Stimulated activated CD8-positive, alpha-beta memory T cell treated with anti-CD3 and anti-CD28 coated beads, Interleukin-4, amount 100 ng/mL, for 48 hours (primary cell): ENCODE measurements around the gene GYS2.
"Not testable (repeated sequence)": the region's sequence is repeated elsewhere in the genome, so short reads cannot be mapped to it uniquely, and the experiment has no call there.

ENCODE experiments used
- DNase-seq: peaks from one replicate; pipeline ENCODE4 v3.0.0-alpha.2; 2020

Gene GYS2

DNA sequence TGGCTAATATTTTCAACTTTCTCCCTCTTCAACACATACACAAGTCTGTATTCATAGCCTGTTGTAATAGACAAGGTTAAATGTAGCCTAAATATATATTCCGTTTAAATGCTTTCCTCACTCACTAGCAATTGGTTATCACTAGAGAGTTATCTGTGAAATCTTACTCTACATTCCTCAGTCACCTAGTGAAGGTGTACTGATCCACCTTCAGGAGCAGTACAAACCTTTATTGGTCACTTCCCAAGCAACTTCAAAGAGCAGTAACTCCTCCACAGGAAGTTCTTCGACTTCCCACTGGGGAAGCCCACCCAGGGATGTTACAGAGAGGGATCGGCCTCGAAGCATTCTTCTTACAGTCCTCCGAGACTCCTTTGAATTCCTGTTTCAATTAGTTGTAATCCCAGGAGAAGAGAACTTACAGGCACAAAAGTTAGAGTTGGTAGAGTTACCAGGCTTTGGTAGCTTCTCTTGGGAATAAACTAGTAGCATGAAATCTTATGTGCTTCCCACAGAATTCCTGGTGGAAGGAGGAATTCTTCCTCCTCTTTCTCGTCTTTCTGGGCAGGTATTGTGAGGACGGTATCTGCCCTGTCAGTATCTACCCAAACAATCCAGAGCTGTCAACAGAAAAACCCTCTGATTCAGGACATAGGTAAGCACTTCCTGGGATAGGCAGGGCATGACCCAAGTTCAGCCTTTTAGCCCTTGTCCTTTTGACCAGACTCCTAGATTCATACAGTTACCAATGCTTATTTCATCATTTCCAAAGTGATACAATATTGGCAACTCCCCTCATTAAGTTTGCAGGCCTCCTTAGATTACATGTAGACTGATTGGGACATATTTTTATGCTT lies at the start of gene GYS2:
Gene GYS2, minus strand, starts transcription at position 603 of the 857 bp plus-strand sequence. Its CDS starts 255 bp downstream, at position 348.
- no peak for DNase-seq

- no peak for DNase-seq
Measured at GRCh38 chr12:21651821-21652220, 47.2 kb upstream of the GYS2 start.

- DNase-seq = no peak
Measured at GRCh38 chr12:21650997-21651396, 46.4 kb upstream of the GYS2 start.

DNA sequence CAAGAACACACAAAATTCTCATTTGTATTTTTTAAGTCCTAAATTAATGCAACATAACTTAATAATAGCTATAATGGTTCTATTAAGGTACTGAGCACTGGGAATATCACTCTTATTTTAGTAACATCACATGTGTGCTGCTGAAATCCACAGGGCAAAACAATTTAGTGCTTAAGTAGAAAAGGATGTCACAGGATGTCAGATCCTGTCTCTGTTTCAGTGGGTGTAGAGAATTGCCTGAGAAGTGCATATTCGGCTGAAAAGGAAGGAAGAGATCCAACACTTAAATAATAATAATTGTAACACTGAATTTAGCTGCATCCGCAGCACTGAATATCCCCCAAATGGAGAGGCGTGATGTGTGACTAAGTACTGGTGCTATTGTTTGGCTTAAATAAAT lies 44.4 kb upstream of the GYS2 start:
- DNase-seq = no peak

GRCh38 chr12:21648378-21648777 lies 43.7 kb upstream of the GYS2 start:
- DNase-seq = no peak

- DNase-seq = no peak
Measured at GRCh38 chr12:21647179-21647578, 42.5 kb upstream of the GYS2 start.

- not testable (repeated sequence) for DNase-seq
Measured at GRCh38 chr12:21645041-21645500, 40.4 kb upstream of the GYS2 start.

GRCh38 chr12:21644516-21644915 lies 39.9 kb upstream of the GYS2 start:
- DNase-seq = no peak

- no peak for DNase-seq
Measured at GRCh38 chr12:21643758-21644157, 39.1 kb upstream of the GYS2 start.

GRCh38 chr12:21642707-21643389 lies 38.2 kb upstream of the GYS2 start:
- no peak for DNase-seq

- no peak for DNase-seq
Measured at GRCh38 chr12:21638054-21638891, 33.6 kb upstream of the GYS2 start.

GRCh38 chr12:21634245-21634644 lies 29.6 kb upstream of the GYS2 start:
- no peak for DNase-seq

GRCh38 chr12:21631367-21631766 lies 26.7 kb upstream of the GYS2 start:
- DNase-seq = no peak

DNA sequence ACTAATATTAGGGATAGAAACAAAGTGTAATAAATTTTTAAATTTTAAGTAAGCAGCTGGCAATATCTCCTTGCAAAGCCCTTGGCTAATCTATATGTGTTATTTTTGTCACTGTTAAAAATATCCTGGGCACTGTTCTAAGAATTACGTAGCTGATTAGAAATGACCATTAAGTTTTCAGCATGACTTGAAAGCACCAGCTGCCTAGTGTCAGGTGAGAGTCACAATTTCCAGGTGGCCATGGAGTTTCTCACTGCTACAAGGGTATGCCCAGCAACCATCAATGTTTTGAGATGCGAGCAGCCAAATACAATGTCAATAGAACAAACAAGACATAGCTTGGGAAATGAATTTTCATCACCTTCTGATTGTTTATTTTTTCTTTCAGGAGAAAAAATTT lies 23.3 kb upstream of the GYS2 start:
- no peak for DNase-seq

- no peak for DNase-seq
Measured at GRCh38 chr12:21618566-21618965, 13.9 kb upstream of the GYS2 start.

GRCh38 chr12:21617030-21617429 lies 12.4 kb upstream of the GYS2 start:
- DNase-seq = no peak

DNA sequence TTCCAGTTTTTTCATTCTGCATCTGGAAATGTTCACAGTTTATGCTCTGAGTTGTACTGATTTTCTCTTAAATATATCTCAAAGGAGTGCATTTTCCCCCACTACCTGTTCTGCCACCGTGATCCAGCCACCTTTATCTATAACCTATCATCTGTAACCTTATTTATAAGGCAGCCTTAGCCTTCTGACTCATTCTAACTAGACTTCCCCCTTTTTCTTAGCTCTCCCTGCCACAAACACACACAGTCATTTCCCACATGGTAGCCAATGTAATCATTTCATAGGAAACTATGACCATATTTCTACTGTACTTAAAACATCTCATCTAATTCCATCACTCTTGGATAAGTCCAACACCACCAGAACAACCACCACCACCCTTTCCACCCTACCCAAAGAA lies 10.8 kb upstream of the GYS2 start:
- DNase-seq = no peak

DNA sequence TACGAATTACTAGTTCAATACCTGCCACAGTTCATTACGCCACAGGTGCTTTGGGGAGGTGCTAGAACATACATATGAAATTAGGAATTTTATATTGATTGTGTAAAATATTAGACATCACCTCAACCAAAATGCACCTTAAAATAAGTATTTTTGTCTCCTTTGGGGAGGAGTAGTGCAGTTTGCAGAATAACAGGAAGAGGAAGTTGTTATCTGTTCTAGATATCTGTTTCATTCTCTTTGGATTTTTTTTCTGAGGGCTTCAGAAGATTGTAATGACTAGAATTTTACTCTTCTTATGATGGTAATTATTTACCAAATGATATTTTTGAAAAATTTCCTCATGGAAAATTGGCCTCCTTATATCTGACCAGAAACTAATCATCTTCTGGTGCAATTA lies 9.9 kb upstream of the GYS2 start:
- no peak for DNase-seq

DNA sequence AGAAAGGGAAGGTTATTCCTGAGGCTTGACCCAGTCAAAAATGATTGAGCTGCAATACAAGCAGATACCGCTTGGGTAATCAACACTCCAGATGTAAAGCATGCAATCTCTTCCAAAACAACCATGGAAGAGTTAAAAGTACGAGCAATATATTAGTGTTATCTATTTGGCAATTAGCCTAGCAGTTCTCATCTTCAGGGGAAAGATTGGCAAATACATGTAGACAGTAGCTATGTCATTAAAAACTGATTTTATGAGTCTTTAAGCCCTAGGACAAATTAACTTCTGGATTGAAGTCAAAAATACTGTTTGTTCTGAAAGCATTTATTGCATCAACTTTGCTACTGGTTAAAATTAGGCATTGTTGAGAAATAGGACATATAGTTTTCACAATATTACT lies 9.3 kb upstream of the GYS2 start:
- no peak for DNase-seq

DNA sequence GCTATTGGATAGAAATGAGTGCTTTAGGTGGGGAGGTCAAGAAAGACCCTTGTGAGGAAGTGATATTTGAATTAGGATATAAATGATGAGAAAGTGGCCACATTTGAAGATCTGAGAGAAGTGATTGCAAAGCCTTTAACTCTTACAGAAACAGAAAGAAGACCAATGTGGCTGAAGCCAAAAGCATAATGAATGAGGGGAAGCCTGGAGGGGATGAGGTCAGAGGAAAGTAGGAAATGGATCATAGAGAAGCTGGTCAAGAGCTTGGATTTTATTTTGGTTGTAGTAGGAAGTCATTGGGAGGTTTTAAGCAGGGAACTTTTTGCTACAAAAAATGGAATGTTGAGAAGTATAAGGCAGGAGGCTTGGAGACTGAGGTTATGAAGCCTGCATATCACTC lies 3.5 kb upstream of the GYS2 start:
- no peak for DNase-seq

DNA sequence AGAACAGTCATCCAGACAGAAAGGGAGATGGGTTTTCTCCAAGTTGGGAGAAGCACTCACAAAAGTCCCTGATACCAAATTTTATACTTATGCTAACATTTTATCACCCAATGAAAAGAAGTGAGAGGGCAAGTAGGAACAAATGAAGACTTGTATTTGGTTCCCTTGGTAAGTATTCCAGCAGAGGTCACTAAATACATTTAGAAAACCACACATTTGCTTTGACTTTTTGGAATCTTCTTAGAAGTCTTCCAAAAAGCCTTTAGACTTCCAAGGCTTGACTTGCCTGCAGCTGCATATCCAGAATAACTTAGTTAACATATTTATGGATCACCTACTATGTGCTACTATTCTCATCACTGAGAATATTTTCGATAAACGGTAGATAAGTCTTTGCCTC lies 3.1 kb upstream of the GYS2 start:
- no peak for DNase-seq

DNA sequence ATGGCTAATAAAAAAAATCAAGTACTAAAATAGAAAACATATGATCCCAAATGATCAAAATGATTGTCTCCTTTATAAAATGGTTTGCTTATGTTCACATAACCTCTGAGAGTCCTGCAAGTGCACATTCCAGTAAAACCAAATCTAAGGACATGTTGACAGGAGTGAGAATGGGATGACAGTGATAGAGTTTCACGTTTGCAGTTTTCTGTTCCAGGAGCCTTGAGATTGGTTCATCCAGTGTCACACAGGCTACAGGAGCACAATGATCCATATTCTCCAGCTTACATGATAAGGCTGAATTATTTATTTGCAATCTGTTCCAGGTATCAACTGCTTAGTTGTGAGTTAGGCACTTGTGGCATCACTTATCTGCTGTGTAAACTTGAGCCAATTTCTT lies 1.5 kb upstream of the GYS2 start:
- DNase-seq = no peak

GRCh38 chr12:21602774-21603173 lies 1.9 kb downstream of the GYS2 start:
- no peak for DNase-seq
